Liver (tissue), 9 donors: ENCODE data around the gene GNG4. TPM values are rescaled to one million over a fixed set of nuclear protein-coding genes. Genes with fewer than 3 reads are reported as not detected.

Experiments used
- DNase-seq: peaks from one replicate; pipeline ENCODE4 v3.0.0-alpha.2; 2017; ENCODE audit warnings: low spot score
- H3K27ac ChIP-seq, 2 donors: one replicate each; pipeline ENCODE4 v1.7.0; 2013; ENCODE audit warnings: inconsistent platforms in 2 of 2, low read length in 2 of 2, control low read depth in 1 of 2, low read depth in 1 of 2, mild to moderate bottlenecking in 1 of 2
- H3K27me3 ChIP-seq, 4 donors: one replicate each; pipeline versions ENCODE4 v1.6.1 to v1.7.0; 2013; ENCODE audit warnings: low read length in 3 of 4, inconsistent platforms in 1 of 4, mild to moderate bottlenecking in 1 of 4, moderate library complexity in 1 of 4; ENCODE audit not compliant: control insufficient read depth in 4 of 4, insufficient read depth in 4 of 4
- H3K36me3 ChIP-seq, 4 donors: one replicate each; pipeline versions ENCODE4 v1.6.1 to v1.7.0; 2013; ENCODE audit warnings: low read length in 3 of 4, mild to moderate bottlenecking in 3 of 4, low read depth in 1 of 4, moderate library complexity in 1 of 4; ENCODE audit not compliant: control insufficient read depth in 4 of 4, insufficient read depth in 3 of 4
- H3K4me1 ChIP-seq, 4 donors: one replicate each; pipeline versions ENCODE4 v1.6.1 to v1.7.0; 2013; ENCODE audit warnings: low read length in 3 of 4, mild to moderate bottlenecking in 3 of 4, moderate library complexity in 1 of 4; ENCODE audit not compliant: control insufficient read depth in 4 of 4, insufficient read depth in 4 of 4
- H3K4me3 ChIP-seq, 3 donors: one replicate each; pipeline versions ENCODE4 v1.6.1 to v1.7.0; 2013; ENCODE audit warnings: low read length in 3 of 3, control low read depth in 1 of 3, low read depth in 1 of 3, mild to moderate bottlenecking in 1 of 3
- H3K9ac ChIP-seq, 2 donors: one replicate each; pipeline ENCODE4 v1.7.0; 2013; ENCODE audit warnings: low read length in 2 of 2, mild to moderate bottlenecking in 2 of 2, moderate library complexity in 2 of 2, control low read depth in 1 of 2, low read depth in 1 of 2
- H3K9me3 ChIP-seq, 4 donors: one replicate each; pipeline versions ENCODE4 v1.6.1 to v1.7.0; 2013; ENCODE audit warnings: low read length in 3 of 4; ENCODE audit not compliant: control insufficient read depth in 4 of 4
- EGR1 ChIP-seq, 2 donors: IDR thresholded peaks; 2 replicates each; pipeline ENCODE4 v1.6.1; 2016 to 2018; ENCODE audit warnings: antibody characterized with exemption in 2 of 2, low read depth in 2 of 2
- FOXA1 ChIP-seq: IDR thresholded peaks from 2 replicates; pipeline ENCODE4 v1.6.1; 2016; ENCODE audit warnings: antibody characterized with exemption
- FOXA2 ChIP-seq: IDR thresholded peaks from 2 replicates; pipeline ENCODE4 v1.6.1; 2016; ENCODE audit warnings: antibody characterized with exemption
- GABPA ChIP-seq, 2 donors: IDR thresholded peaks in 1 of 2; conservative IDR thresholded peaks in 1 of 2; 2 replicates each; pipeline ENCODE4 v1.6.1; 2016; ENCODE audit warnings: antibody characterized with exemption in 2 of 2, mild to moderate bottlenecking in 1 of 2, moderate library complexity in 1 of 2
- JUND ChIP-seq, 2 donors: IDR thresholded peaks; 2 replicates each; pipeline ENCODE4 v1.6.1; 2016; ENCODE audit warnings: antibody characterized with exemption in 2 of 2
- MAX ChIP-seq: IDR thresholded peaks from 2 replicates; pipeline ENCODE4 v1.6.1; 2016; ENCODE audit warnings: antibody characterized with exemption
- NR2F2 ChIP-seq: IDR thresholded peaks from 2 replicates; pipeline ENCODE4 v1.6.1; 2016; ENCODE audit warnings: antibody characterized with exemption
- RXRA ChIP-seq, 2 donors: IDR thresholded peaks; 2 replicates each; pipeline ENCODE4 v1.6.1; 2017 to 2018; ENCODE audit warnings: antibody characterized with exemption in 2 of 2, mild to moderate bottlenecking in 1 of 2
- SP1 ChIP-seq: IDR thresholded peaks from 2 replicates; pipeline ENCODE4 v1.6.1; 2018; ENCODE audit warnings: antibody characterized with exemption, mild to moderate bottlenecking
- TAF1 ChIP-seq: conservative IDR thresholded peaks from 2 replicates; pipeline ENCODE4 v1.6.1; 2016; ENCODE audit warnings: antibody characterized with exemption, mild to moderate bottlenecking
- YY1 ChIP-seq: IDR thresholded peaks from 2 replicates; pipeline ENCODE4 v1.6.1; 2016; ENCODE audit warnings: antibody characterized with exemption, mild to moderate bottlenecking
- WGBS: extraction: QIAGEN DNeasy Blood & Tissue Kit; methylation state at CpG from one replicate; pipeline ENCODE4 v1.1.7; 2013; 5-methylcytosine and 5-hydroxymethylcytosine counted together
- polyA plus RNA-seq, 2 donors: library from polyadenylated mRNA; stranded (reverse) in 1 of 2; unstranded in 1 of 2; fragments of 200-250 nt in 1 of 2; fragments of >200 nt in 1 of 2; fragmentation: Nextera tagmentation in 1 of 2; extraction: Ambion mirVana in 1 of 2; gene quantifications; one replicate each; pipeline versions ENCODE4 v1.2.1 to v1.2.3, GENCODE V29; 2013 to 2015
- total RNA-seq, 2 donors: library from RNA; depleted of rRNA; stranded (reverse); fragments of >200 nt; gene quantifications; one replicate each; pipeline ENCODE4 v1.2.3, GENCODE V29; 2014
- TF ChIP-seq, protein P1 (sequence below): IDR thresholded peaks from 2 replicates; pipeline ENCODE4 v1.6.1; 2016; ENCODE audit warnings: antibody characterized with exemption, mild to moderate bottlenecking
- TF ChIP-seq, protein P2 (sequence below): IDR thresholded peaks from 2 replicates; pipeline ENCODE4 v1.6.1; 2016; ENCODE audit warnings: antibody characterized with exemption
- TF ChIP-seq, protein P3 (sequence below): fragments of 150-350 bp; IDR thresholded peaks from 2 replicates; pipeline ENCODE4 v1.5.1; 2017; ENCODE audit warnings: improper control_type of control experiment, low read depth, low read length; ENCODE audit not compliant: missing input control
- TF ChIP-seq, protein P4 (sequence below): IDR thresholded peaks from 2 replicates; pipeline ENCODE4 v1.6.1; 2016; ENCODE audit warnings: antibody characterized with exemption
- donor health status: healthy.
- donor health status: healthy.
- donor health status: healthy.
- donor health status: healthy.
- donor health status: healthy.

GNG4 gene
- total and polyA plus RNA-seq, 4 donors = 0.65 TPM; not detected in 3

- Histone ChIP-seq H3K9me3 (no peaks in the 10 kb centered on the region), H3K36me3 (no peaks in the 10 kb centered on the region), H3K4me3 (no peak overlapping the region), H3K27me3 (peaks cover 0 to 5% (median 0%) of the 10 kb centered on the region in 4 donors), H3K4me1 (peaks cover 0 to 8% (median 4%) of the 10 kb centered on the region in 4 donors), H3K27ac (no peak overlapping the region), H3K9ac (no peak overlapping the region)
- no peak for TF ChIP-seq GABPA (IDR thresholded peaks at IDR 0.05 in 1 of 2, conservative IDR thresholded peaks at IDR 0.05 in 1 of 2)
- TF ChIP-seq, protein P1, sequence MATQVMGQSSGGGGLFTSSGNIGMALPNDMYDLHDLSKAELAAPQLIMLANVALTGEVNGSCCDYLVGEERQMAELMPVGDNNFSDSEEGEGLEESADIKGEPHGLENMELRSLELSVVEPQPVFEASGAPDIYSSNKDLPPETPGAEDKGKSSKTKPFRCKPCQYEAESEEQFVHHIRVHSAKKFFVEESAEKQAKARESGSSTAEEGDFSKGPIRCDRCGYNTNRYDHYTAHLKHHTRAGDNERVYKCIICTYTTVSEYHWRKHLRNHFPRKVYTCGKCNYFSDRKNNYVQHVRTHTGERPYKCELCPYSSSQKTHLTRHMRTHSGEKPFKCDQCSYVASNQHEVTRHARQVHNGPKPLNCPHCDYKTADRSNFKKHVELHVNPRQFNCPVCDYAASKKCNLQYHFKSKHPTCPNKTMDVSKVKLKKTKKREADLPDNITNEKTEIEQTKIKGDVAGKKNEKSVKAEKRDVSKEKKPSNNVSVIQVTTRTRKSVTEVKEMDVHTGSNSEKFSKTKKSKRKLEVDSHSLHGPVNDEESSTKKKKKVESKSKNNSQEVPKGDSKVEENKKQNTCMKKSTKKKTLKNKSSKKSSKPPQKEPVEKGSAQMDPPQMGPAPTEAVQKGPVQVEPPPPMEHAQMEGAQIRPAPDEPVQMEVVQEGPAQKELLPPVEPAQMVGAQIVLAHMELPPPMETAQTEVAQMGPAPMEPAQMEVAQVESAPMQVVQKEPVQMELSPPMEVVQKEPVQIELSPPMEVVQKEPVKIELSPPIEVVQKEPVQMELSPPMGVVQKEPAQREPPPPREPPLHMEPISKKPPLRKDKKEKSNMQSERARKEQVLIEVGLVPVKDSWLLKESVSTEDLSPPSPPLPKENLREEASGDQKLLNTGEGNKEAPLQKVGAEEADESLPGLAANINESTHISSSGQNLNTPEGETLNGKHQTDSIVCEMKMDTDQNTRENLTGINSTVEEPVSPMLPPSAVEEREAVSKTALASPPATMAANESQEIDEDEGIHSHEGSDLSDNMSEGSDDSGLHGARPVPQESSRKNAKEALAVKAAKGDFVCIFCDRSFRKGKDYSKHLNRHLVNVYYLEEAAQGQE = no peak
- TF ChIP-seq MAX = no peak
- TF ChIP-seq FOXA1 = no peak
- TF ChIP-seq RXRA (IDR thresholded peaks at IDR 0.05) = no peak
- TF ChIP-seq YY1 = no peak
- TF ChIP-seq, protein P2, sequence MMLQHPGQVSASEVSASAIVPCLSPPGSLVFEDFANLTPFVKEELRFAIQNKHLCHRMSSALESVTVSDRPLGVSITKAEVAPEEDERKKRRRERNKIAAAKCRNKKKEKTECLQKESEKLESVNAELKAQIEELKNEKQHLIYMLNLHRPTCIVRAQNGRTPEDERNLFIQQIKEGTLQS = no peak
- TF ChIP-seq, protein P3, sequence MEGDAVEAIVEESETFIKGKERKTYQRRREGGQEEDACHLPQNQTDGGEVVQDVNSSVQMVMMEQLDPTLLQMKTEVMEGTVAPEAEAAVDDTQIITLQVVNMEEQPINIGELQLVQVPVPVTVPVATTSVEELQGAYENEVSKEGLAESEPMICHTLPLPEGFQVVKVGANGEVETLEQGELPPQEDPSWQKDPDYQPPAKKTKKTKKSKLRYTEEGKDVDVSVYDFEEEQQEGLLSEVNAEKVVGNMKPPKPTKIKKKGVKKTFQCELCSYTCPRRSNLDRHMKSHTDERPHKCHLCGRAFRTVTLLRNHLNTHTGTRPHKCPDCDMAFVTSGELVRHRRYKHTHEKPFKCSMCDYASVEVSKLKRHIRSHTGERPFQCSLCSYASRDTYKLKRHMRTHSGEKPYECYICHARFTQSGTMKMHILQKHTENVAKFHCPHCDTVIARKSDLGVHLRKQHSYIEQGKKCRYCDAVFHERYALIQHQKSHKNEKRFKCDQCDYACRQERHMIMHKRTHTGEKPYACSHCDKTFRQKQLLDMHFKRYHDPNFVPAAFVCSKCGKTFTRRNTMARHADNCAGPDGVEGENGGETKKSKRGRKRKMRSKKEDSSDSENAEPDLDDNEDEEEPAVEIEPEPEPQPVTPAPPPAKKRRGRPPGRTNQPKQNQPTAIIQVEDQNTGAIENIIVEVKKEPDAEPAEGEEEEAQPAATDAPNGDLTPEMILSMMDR = no peak
- no peak for TF ChIP-seq NR2F2
- WGBS = 91% methylated on average over 4 of the region's 4 CpGs
- no peak for DNase-seq
Measured at GRCh38 chr1:235625831-235626230, 23.8 kb downstream of the GNG4 start.

DNA sequence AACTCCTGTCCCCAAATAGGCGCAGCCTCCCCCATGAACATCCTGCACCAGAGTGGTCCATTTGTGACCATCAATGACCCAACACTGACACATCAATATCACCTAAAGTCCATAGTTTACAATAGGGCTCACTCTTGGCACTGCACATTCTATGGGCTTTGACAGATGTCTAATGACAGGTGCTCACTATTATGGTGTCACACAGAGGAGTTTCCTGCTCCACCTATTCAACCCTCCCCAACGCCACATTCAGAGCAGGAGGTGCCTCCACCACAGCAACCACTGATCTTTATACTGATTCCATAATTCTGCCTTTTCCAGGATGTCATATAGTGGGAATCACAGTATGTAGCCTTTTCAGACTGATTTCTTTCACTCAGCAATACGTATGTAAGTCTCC, 24.2 kb downstream of the GNG4 start:
- peaks cover 0 to 5% (median 0%) of the 10 kb centered on the region in 4 donors for H3K27me3 ChIP-seq
- H3K9me3 ChIP-seq = no peaks in the 10 kb centered on the region
- WGBS = 90% methylated on average over 3 of the region's 3 CpGs
- DNase-seq = no peak
- no peak overlapping the region for H3K4me3 ChIP-seq
- peaks cover 0 to 4% (median 1%) of the 10 kb centered on the region in 4 donors for H3K4me1 ChIP-seq
- H3K27ac ChIP-seq = no peak overlapping the region
- no peak for TF ChIP-seq EGR1 (IDR thresholded peaks at IDR 0.05; ENCODE audit: low read depth in 2 of 2)
- TF ChIP-seq, protein P2 = no peak
- TF ChIP-seq SP1 = no peak
- TF ChIP-seq NR2F2 = no peak
- TF ChIP-seq, protein P3 = no peak
- TF ChIP-seq, protein P4, sequence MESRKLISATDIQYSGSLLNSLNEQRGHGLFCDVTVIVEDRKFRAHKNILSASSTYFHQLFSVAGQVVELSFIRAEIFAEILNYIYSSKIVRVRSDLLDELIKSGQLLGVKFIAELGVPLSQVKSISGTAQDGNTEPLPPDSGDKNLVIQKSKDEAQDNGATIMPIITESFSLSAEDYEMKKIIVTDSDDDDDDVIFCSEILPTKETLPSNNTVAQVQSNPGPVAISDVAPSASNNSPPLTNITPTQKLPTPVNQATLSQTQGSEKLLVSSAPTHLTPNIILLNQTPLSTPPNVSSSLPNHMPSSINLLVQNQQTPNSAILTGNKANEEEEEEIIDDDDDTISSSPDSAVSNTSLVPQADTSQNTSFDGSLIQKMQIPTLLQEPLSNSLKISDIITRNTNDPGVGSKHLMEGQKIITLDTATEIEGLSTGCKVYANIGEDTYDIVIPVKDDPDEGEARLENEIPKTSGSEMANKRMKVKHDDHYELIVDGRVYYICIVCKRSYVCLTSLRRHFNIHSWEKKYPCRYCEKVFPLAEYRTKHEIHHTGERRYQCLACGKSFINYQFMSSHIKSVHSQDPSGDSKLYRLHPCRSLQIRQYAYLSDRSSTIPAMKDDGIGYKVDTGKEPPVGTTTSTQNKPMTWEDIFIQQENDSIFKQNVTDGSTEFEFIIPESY = no peak
- TF ChIP-seq FOXA2 = no peak
- no peak for TF ChIP-seq JUND (IDR thresholded peaks at IDR 0.05)
- no peak for TF ChIP-seq TAF1
- no peak for TF ChIP-seq MAX
- no peaks in the 10 kb centered on the region for H3K36me3 ChIP-seq
- H3K9ac ChIP-seq = no peak overlapping the region
